ENCODE data around the gene ACTR8. TPM values are rescaled to one million over a fixed set of nuclear protein-coding genes. Genes with fewer than 3 reads are reported as not detected.

Gene ACTR8
- total and polyA plus RNA-seq, 2 of the 4 experiments (the other 2 are of a cell fraction), result 20.3 to 31.4 TPM

DNA sequence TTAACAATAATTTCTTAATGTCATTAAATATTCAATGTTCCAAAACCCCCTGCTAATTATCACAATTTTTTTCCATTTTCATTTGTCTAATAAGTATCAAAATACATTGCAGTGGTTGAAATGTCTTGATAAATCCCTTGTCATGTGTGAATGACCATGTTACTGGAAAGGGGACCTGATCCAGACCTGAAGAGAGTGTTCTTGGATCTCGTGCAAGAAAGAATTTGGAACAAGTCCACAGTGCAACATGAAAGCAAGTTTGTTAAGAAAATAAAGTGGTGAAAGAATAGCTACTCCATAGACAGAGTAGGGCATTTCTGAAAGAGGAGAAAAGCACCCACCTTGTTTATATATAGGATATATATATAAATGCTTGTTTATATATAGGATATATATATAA is 20.1 kb upstream of the ACTR8 start:
- no peaks in the 10 kb centered on the region for H3K4me1 ChIP-seq (ENCODE audit: control insufficient read depth, insufficient read depth, low read length)
- H4K8ac ChIP-seq (ENCODE audit: low read depth in 2 of 2, low read length in 2 of 2), result no peak overlapping the region
- no peak overlapping the region for H2BK15ac ChIP-seq (ENCODE audit: low read depth, low read length)
- H2BK20ac ChIP-seq (ENCODE audit: low read depth, low read length), result no peak overlapping the region
- H3K23ac ChIP-seq (ENCODE audit: low read depth, low read length), result no peak overlapping the region
- H2AK5ac ChIP-seq (ENCODE audit: low read depth, low read length), result no peak overlapping the region
- no peak overlapping the region for H2AFZ ChIP-seq (replicated peaks; ENCODE audit: low read length, poor library complexity)
- intact Hi-C loops (cut with micrococcal nuclease), result no loop called here
- H3K18ac ChIP-seq (ENCODE audit: low read depth, low read length), result no peak overlapping the region
- in situ Hi-C loops (cut with MboI; ENCODE audit: low sequenced_read_pairs), result no loop called here
- H4K20me1 ChIP-seq (ENCODE audit: insufficient read depth, low read length), result no peaks in the 10 kb centered on the region
- H4K5ac ChIP-seq (ENCODE audit: low read depth, low read length), result no peak overlapping the region
- no peak overlapping the region for H4K91ac ChIP-seq (ENCODE audit: insufficient read depth, low read depth, low read length)
- H3K9ac ChIP-seq (ENCODE audit: low read depth, low read length), result no peak overlapping the region
- H2AK9ac ChIP-seq (replicated peaks; ENCODE audit: low read depth, low read length, poor library complexity), result no peak overlapping the region
- ChIA-PET CTCF (interaction anchor here (0.6 kb wide), 1 partner anchor 777 kb away, joined by 4 read pairs; no protein-coding TSS in a partner anchor), POLR2A (ENCODE audit: unreplicated experiment) (no interaction called here)
- H3K14ac ChIP-seq (replicated peaks; ENCODE audit: low read depth, low read length), result no peak overlapping the region
- H3K56ac ChIP-seq (ENCODE audit: extremely low read depth, insufficient read depth, low read length), result no peak overlapping the region
- no TSS peak for BruUV-seq (replicated peaks)
- H3K9me3 ChIP-seq (ENCODE audit: control insufficient read depth, insufficient read depth, low read length), result no peaks in the 10 kb centered on the region
- no peak overlapping the region for H3K4me3 ChIP-seq (ENCODE audit: insufficient read depth, low read depth, low read length)
- TF ChIP-seq SMC3 (IDR thresholded peaks at IDR 0.05; ENCODE audit: low read depth, low read length) (no peak), POLR2A (IDR thresholded peaks at IDR 0.05; ENCODE audit: low read depth, low read length) (no peak)
- TF ChIP-seq, protein P1, sequence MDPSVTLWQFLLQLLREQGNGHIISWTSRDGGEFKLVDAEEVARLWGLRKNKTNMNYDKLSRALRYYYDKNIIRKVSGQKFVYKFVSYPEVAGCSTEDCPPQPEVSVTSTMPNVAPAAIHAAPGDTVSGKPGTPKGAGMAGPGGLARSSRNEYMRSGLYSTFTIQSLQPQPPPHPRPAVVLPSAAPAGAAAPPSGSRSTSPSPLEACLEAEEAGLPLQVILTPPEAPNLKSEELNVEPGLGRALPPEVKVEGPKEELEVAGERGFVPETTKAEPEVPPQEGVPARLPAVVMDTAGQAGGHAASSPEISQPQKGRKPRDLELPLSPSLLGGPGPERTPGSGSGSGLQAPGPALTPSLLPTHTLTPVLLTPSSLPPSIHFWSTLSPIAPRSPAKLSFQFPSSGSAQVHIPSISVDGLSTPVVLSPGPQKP (IDR thresholded peaks at IDR 0.05; ENCODE audit: borderline replicate concordance, low read depth, low read length), result no peak
- dilution Hi-C loops (cut with HindIII; ENCODE audit: low sequenced_read_pairs, unreplicated experiment), result no loop called here
- H2BK120ac ChIP-seq (ENCODE audit: low read depth, low read length), result no peak overlapping the region
- H2BK5ac ChIP-seq (ENCODE audit: low read depth, low read length, poor library complexity, severe bottlenecking), result no peak overlapping the region
- no peaks in the 10 kb centered on the region for H3K79me1 ChIP-seq (ENCODE audit: low read depth in 1 of 2, low read length in 2 of 2)
- no peak overlapping the region for H3K4ac ChIP-seq (ENCODE audit: low read depth, low read length)
- DNase-seq (no peak), ATAC-seq (ENCODE audit: low read depth) (no peak)
- H3K36me3 ChIP-seq (ENCODE audit: control insufficient read depth, insufficient read depth, low read length), result no peaks in the 10 kb centered on the region
- no peak overlapping the region for H3K4me2 ChIP-seq (ENCODE audit: low read depth, low read length)
- H3K27me3 ChIP-seq (ENCODE audit: control insufficient read depth, insufficient read depth, low read length), result peaks cover 4% of the 10 kb centered on the region
- no peaks in the 10 kb centered on the region for H3K9me1 ChIP-seq (ENCODE audit: insufficient read depth, low read length)
- no peak overlapping the region for H3K27ac ChIP-seq (ENCODE audit: insufficient read depth, low read length)
- WGBS, 2 experiments (ENCODE audit: extremely low coverage in 2 of 2, insufficient read length in 1 of 2), result no CpG with 5 or more reads among the region's 1 CpG
